ENCODE results near the gene TFDP2. TPM values are rescaled to one million over a fixed set of nuclear protein-coding genes. Genes with fewer than 3 reads are reported as not detected.

Gene TFDP2
- total and polyA plus RNA-seq, 10 of the 15 experiments (the other 5 are each of a cell fraction or from before 2014, with no cell fraction given), result 28.3 to 100 (median 49.7) TPM

- no peak for FAIRE-seq
- no peak overlapping the region for H3K9ac ChIP-seq (ENCODE audit: control insufficient read depth, insufficient read depth, low read length)
- no peaks in the 10 kb centered on the region for H3K9me3 ChIP-seq (replicated peaks; ENCODE audit: control insufficient read depth, insufficient read depth, low read length)
- ChIA-PET SMC1A (ENCODE audit: uncharacterized antibody, unreplicated experiment) (no interaction called here), RAD21 (ENCODE audit: unreplicated experiment) (no interaction called here), POLR2A (no interaction called here), CTCF (interaction anchor here (0.6 kb wide), 1 partner anchor 43 kb away, joined by 4 read pairs; no protein-coding TSS in a partner anchor)
- no peaks in the 10 kb centered on the region for H3K79me2 ChIP-seq (ENCODE audit: control insufficient read depth, insufficient read depth, low read length)
- in situ Hi-C loops (cut with MboI) (no loop called here), intact Hi-C loops (cut with micrococcal nuclease; ENCODE audit: unreplicated experiment) (no loop called here)
- H3K4me3 ChIP-seq, result no peak overlapping the region
- no TSS peak for BruUV-seq (replicated peaks)
- H3K27ac ChIP-seq (ENCODE audit: control insufficient read depth, insufficient read depth), result no peak overlapping the region
- no peak for TF ChIP-seq EED (IDR thresholded peaks at IDR 0.05; ENCODE audit: low read depth)
- TF ChIP-seq NR2C1 (IDR thresholded peaks at IDR 0.05), result no peak
- TF ChIP-seq GATAD2B (conservative IDR thresholded peaks at IDR 0.05; ENCODE audit: low read depth), result no peak
- TF ChIP-seq POLR2A (IDR thresholded peaks at IDR 0.05; ENCODE audit: low read depth, low read length), result no peak
- no peak for TF ChIP-seq SPI1 (IDR thresholded peaks at IDR 0.05; ENCODE audit: borderline replicate concordance, insufficient read depth, low read depth, low read length)
- no peak for TF ChIP-seq BCLAF1 (IDR thresholded peaks at IDR 0.05)
- no peak for TF ChIP-seq PAX5 (IDR thresholded peaks at IDR 0.05; ENCODE audit: borderline replicate concordance, low read depth, low read length)
- no peak for TF ChIP-seq ZBTB4 (CRISPR knock-in tag; IDR thresholded peaks at IDR 0.05)
- no peaks in the 10 kb centered on the region for H4K20me1 ChIP-seq (ENCODE audit: control insufficient read depth, insufficient read depth)
- H3K4me1 ChIP-seq (ENCODE audit: control insufficient read depth, insufficient read depth, low read length), result no peaks in the 10 kb centered on the region
- no peak overlapping the region for H2AFZ ChIP-seq (ENCODE audit: control insufficient read depth, low read depth, low read length)
- no peaks in the 10 kb centered on the region for H3K36me3 ChIP-seq (ENCODE audit: control insufficient read depth in 2 of 2, insufficient read depth in 2 of 2, low read length in 1 of 2)
- no peak for ATAC-seq
- H3K27me3 ChIP-seq (replicated peaks in 1 of 2; ENCODE audit: control insufficient read depth in 2 of 2, insufficient read depth in 2 of 2, low read length in 1 of 2), result no peaks in the 10 kb centered on the region
- no peak overlapping the region for H3K4me2 ChIP-seq (ENCODE audit: control insufficient read depth, insufficient read depth)
- DNase-seq (ENCODE audit: low read depth, low spot score), result no peak
- 100% methylated on average over 1 of the region's 1 CpG for WGBS (ENCODE audit: insufficient coverage, insufficient replicate concordance, low lambda C conversion rate, missing lambda C conversion rate)
Observed at GRCh38 chr3:142065932-142066331, 83.4 kb downstream of the TFDP2 start.
